ENCODE results near the gene PKDCC. TPM values are rescaled to one million over a fixed set of nuclear protein-coding genes. Genes with fewer than 3 reads are reported as not detected.

The PKDCC gene
- total and polyA plus RNA-seq, 10 donors = 19.8 to 81.9 (median 44.4) TPM

- no peak overlapping the region for H3K27ac ChIP-seq
- WGBS, 5 donors = 80 to 92% (median 88%) methylated on average over 5 of the region's 5 CpGs
- intact Hi-C loops (cut with DNase I; ENCODE audit: low total_unique reads) = no loop called here
- no peaks in the 10 kb centered on the region for H3K9me3 ChIP-seq
- H3K27me3 ChIP-seq (replicated peaks in 1 of 7) = no peaks in the 10 kb centered on the region
- no peak overlapping the region for H3K4me3 ChIP-seq
- no peak for TF ChIP-seq POLR2AphosphoS5 (IDR thresholded peaks at IDR 0.05)
- H3K36me3 ChIP-seq = no peaks in the 10 kb centered on the region
- DNase-seq = no peak
- H3K4me1 ChIP-seq = peaks cover 0 to 13% (median 3%) of the 10 kb centered on the region in 6 donors
Measured at GRCh38 chr2:42026272-42026671, 21.5 kb upstream of the PKDCC start.

GRCh38 chr2:42028571-42029148, 19.2 kb upstream of the PKDCC start:
- H3K36me3 ChIP-seq = no peaks in the 10 kb centered on the region
- intact Hi-C loops (cut with DNase I; ENCODE audit: low total_unique reads) = no loop called here
- H3K4me3 ChIP-seq = no peak overlapping the region
- WGBS, 5 donors = 60 to 66% (median 63%) methylated on average over 8 of the region's 8 CpGs
- H3K27ac ChIP-seq = no peak overlapping the region
- no peak for DNase-seq
- no peaks in the 10 kb centered on the region for H3K27me3 ChIP-seq (replicated peaks in 1 of 7)
- no peaks in the 10 kb centered on the region for H3K9me3 ChIP-seq
- TF ChIP-seq POLR2AphosphoS5 (IDR thresholded peaks at IDR 0.05) (no peak), CTCF (IDR thresholded peaks at IDR 0.05 in 8 of 11, conservative IDR thresholded peaks at IDR 0.05 in 3 of 11) (no peak), POLR2A (IDR thresholded peaks at IDR 0.05) (no peak)
- H3K4me1 ChIP-seq = peaks cover 0 to 13% (median 3%) of the 10 kb centered on the region in 6 donors

DNA sequence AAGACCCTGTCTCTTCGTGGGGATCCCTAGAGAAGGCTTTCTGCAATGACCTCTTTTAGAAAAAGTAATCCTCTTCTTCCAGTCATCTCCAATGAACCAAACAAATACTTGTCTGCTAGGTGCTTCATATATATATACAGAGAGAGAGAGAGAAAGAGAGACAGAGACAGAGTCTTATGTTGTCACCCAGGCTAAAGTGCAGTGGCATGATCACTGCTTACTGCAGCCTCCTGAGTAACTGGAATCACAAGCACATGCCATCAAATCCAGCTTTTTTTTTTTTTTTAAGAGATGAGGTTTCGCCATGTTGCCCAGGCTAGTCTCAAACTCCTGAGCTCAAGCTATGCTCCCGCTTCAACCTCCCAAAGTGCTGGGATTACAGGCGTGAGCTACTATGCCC, 18.6 kb upstream of the PKDCC start:
- Histone ChIP-seq H3K36me3 (no peaks in the 10 kb centered on the region), H3K27ac (no peak overlapping the region), H3K9me3 (no peaks in the 10 kb centered on the region), H3K4me1 (peaks cover 0 to 13% (median 3%) of the 10 kb centered on the region in 6 donors), H3K27me3 (replicated peaks in 1 of 7) (no peaks in the 10 kb centered on the region), H3K4me3 (no peak overlapping the region)
- TF ChIP-seq CTCF (IDR thresholded peaks at IDR 0.05 in 8 of 11, conservative IDR thresholded peaks at IDR 0.05 in 3 of 11) = no peak
- no peak for TF ChIP-seq POLR2A (IDR thresholded peaks at IDR 0.05)
- TF ChIP-seq POLR2AphosphoS5 (IDR thresholded peaks at IDR 0.05) = no peak
- intact Hi-C loops (cut with DNase I; ENCODE audit: low total_unique reads) = no loop called here
- DNase-seq = no peak
- WGBS, 5 donors = 83 to 87% (median 86%) methylated on average over 4 of the region's 4 CpGs

- no peak for DNase-seq
- no peaks in the 10 kb centered on the region for H3K36me3 ChIP-seq
- H3K9me3 ChIP-seq = no peaks in the 10 kb centered on the region
- TF ChIP-seq POLR2AphosphoS5 (IDR thresholded peaks at IDR 0.05) (no peak), POLR2A (IDR thresholded peaks at IDR 0.05) (no peak), CTCF (IDR thresholded peaks at IDR 0.05 in 8 of 11, conservative IDR thresholded peaks at IDR 0.05 in 3 of 11) (no peak)
- 75 to 85% (median 78%) methylated on average over 4 of the region's 4 CpGs for WGBS, 5 donors
- H3K4me1 ChIP-seq = peaks cover 0 to 13% (median 3%) of the 10 kb centered on the region in 6 donors
- no peaks in the 10 kb centered on the region for H3K27me3 ChIP-seq (replicated peaks in 1 of 7)
- no peak overlapping the region for H3K27ac ChIP-seq
- intact Hi-C loops (cut with DNase I; ENCODE audit: low total_unique reads) = no loop called here
- H3K4me3 ChIP-seq = no peak overlapping the region
Measured at GRCh38 chr2:42029639-42030199, 18.1 kb upstream of the PKDCC start.
